Psoas muscle (tissue), 8 donors: ENCODE data around the gene ENKD1. TPM values are rescaled to one million over a fixed set of nuclear protein-coding genes. Genes with fewer than 3 reads are reported as not detected.
A peak's percentile ranks its signal among the peaks of the same experiment; 100 is the strongest.
"Not testable (repeated sequence)": the region's sequence is repeated elsewhere in the genome, so short reads cannot be mapped to it uniquely, and the experiment has no call there.

Experiments used
- ATAC-seq, 4 donors: fragments of 200-7000 bp; cut with Tn5 transposase; one replicate each; pipeline ENCODE4 v1.9.1; 2020; ENCODE audit warnings: moderate library complexity in 3 of 4, mild to moderate bottlenecking in 2 of 4
- DNase-seq, 2 donors: peaks; one replicate each; pipeline ENCODE4 v3.0.0-alpha.2; 2020
- H3K27ac ChIP-seq: fragments of 200-600 bp; one replicate; pipeline ENCODE4 v1.8.0; 2022
- H3K27me3 ChIP-seq, 3 donors: fragments of 200-600 bp in 1 of 3; one replicate each; pipeline versions ENCODE4 v1.6.1 to v1.8.0; 2013 to 2022; ENCODE audit warnings: low read length in 2 of 3, mild to moderate bottlenecking in 2 of 3, moderate library complexity in 1 of 3; ENCODE audit not compliant: insufficient read depth in 3 of 3
- H3K36me3 ChIP-seq, 2 donors: fragments of 200-600 bp in 1 of 2; one replicate each; pipeline versions ENCODE4 v1.6.1 to v1.8.0; 2013 to 2022; ENCODE audit warnings: low read depth in 1 of 2, mild to moderate bottlenecking in 1 of 2, moderate library complexity in 1 of 2; ENCODE audit not compliant: insufficient read depth in 1 of 2
- H3K4me1 ChIP-seq: fragments of 200-600 bp; one replicate; pipeline ENCODE4 v1.8.0; 2022
- H3K4me3 ChIP-seq: fragments of 200-600 bp; one replicate; pipeline ENCODE4 v1.8.0; 2022; ENCODE audit warnings: mild to moderate bottlenecking
- H3K9me3 ChIP-seq: fragments of 200-600 bp; one replicate; pipeline ENCODE4 v1.8.0; 2022
- WGBS, 3 donors: extraction: QIAGEN DNeasy Blood & Tissue Kit; methylation state at CpG; one replicate each; pipeline versions ENCODE4 v1.1.6 to v1.1.7; 2013; 5-methylcytosine and 5-hydroxymethylcytosine counted together
- intact Hi-C, 2 donors: fragments of 100-400 bp; cut with DNase I; formaldehyde crosslinking; loops; one replicate each; pipeline versions ENCODE4 v1.11.0 to v1.14.2; 2022
- polyA plus RNA-seq, 3 donors: library from polyadenylated mRNA; stranded (reverse); fragments of 200-250 nt; gene quantifications; one replicate each; pipeline ENCODE4 v1.2.3, GENCODE V29; 2013
- total RNA-seq, 4 donors: library from RNA; stranded (reverse); fragmentation: NEBNext Ultra II Directional in 2 of 4; extraction: Animal tissue kit (Norgen Biotek cat#: 25700) in 2 of 4; gene quantifications; one replicate each; pipeline versions ENCODE4 v1.2.1 to v1.2.4, GENCODE V29; 2021 to 2023
- TF ChIP-seq, protein P1 (sequence below): fragments of 200-600 bp; IDR thresholded peaks from one replicate; pipeline ENCODE4 v1.8.0; 2022; ENCODE audit warnings: antibody characterized with exemption
- donor health status: healthy with polysubstance abuse.
- donor health status: DM: no; HTN: no; CAD: no; lungs with moderate emphysema.
- donor health status: Bipolar disorder and iron deficiency.
- donor health status: healthy.
- donor health status: DM: yes; HTN: yes; CAD: no.
- donor health status: DM: no; HTN: no; CAD: no.
- donor health status: DM: no; HTN: no; CAD: no.
- donor health status: DM: yes; HTN: yes; CAD: no.

ENKD1 gene
- total and polyA plus RNA-seq, 7 donors, result 6.5 to 20.7 (median 7.6) TPM

DNA sequence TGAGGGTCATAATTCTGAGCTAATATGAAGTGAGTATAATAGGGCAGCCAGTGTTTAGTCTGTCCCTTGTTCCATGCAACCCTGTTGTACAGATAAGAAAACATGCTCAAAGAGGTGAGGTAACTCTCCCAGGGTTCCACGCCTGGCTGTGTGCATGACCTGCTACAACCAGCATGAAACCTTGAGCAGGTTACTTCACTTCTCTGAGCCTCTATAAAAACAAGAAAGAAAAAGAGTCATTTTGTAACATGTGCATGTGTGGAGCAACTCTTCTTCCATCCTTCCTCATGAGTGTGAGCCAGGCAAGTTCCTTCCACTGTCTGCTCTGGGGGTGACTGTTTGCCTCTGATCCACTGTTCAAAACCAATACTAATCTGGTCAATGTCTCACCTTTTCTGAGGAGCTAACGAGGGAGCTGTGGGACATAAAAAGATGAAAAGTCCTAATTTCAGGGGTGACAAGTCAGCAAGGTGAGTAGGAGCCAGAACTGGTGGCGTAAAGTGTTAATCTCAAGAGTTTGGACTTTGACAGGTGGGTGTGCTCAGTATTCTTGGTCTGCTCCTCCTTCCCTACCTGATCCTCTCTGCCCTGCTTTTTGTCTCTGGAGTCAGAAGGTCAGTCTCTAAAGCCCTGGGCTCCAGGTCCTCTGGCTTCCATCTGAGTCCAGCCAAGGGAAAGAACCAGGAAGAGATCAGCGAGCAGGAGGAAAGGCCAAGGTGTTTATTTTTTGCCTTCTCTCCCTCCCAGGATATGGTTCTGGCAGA lies 31.1 kb upstream of the ENKD1 start:
- DNase-seq (no peak), ATAC-seq (no peak)
- TF ChIP-seq, protein P1, sequence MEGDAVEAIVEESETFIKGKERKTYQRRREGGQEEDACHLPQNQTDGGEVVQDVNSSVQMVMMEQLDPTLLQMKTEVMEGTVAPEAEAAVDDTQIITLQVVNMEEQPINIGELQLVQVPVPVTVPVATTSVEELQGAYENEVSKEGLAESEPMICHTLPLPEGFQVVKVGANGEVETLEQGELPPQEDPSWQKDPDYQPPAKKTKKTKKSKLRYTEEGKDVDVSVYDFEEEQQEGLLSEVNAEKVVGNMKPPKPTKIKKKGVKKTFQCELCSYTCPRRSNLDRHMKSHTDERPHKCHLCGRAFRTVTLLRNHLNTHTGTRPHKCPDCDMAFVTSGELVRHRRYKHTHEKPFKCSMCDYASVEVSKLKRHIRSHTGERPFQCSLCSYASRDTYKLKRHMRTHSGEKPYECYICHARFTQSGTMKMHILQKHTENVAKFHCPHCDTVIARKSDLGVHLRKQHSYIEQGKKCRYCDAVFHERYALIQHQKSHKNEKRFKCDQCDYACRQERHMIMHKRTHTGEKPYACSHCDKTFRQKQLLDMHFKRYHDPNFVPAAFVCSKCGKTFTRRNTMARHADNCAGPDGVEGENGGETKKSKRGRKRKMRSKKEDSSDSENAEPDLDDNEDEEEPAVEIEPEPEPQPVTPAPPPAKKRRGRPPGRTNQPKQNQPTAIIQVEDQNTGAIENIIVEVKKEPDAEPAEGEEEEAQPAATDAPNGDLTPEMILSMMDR, result no peak
- intact Hi-C loops, result loop anchor here in 1 of 2 donors (10.0 kb wide), 1 partner anchor 347 kb away; no protein-coding TSS in a partner anchor
- H3K9me3 ChIP-seq, result no peaks in the 10 kb centered on the region
- H3K36me3 ChIP-seq, result no peaks in the 10 kb centered on the region
- WGBS, 3 donors, result 79 to 94% (median 89%) methylated on average over 4 of the region's 4 CpGs
- H3K27ac ChIP-seq, result no peak overlapping the region
- no peak overlapping the region for H3K4me3 ChIP-seq
- H3K27me3 ChIP-seq, result no peaks in the 10 kb centered on the region
- peaks cover 6% of the 10 kb centered on the region for H3K4me1 ChIP-seq

DNA sequence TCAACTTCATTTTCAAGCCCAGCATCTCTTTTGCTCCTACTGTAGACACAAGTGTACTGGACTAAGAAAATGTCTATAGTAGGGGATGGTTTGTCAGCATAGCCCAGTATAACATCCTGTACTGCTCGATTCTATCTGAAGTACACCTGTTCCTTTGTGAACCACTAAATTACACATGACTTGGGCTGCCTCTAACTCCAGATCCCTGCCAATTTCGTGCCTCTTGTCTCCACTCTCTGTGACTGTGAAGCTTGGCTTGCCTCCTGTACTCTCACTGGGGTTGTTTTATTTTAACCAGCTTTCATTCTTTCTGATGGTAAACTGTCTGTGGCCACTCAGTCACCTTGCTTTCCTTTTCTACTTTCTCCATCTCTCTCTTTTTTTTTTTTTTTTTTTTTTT lies 28.1 kb upstream of the ENKD1 start:
- H3K36me3 ChIP-seq, result peaks cover 0 to 3% of the 10 kb centered on the region in 2 donors
- TF ChIP-seq, protein P1, result no peak
- H3K9me3 ChIP-seq, result no peaks in the 10 kb centered on the region
- H3K27ac ChIP-seq, result no peak overlapping the region
- no peaks in the 10 kb centered on the region for H3K27me3 ChIP-seq
- no peaks in the 10 kb centered on the region for H3K4me1 ChIP-seq
- ATAC-seq (peak in 3 of 4 donors; percentile 55 to 74 (median 56)), DNase-seq (no peak)
- intact Hi-C loops, result loop anchor here in 1 of 2 donors (10.0 kb wide), 1 partner anchor 350 kb away; no protein-coding TSS in a partner anchor
- H3K4me3 ChIP-seq, result no peak overlapping the region
- 26 to 43% (median 37%) methylated on average over 2 of the region's 2 CpGs for WGBS, 3 donors

DNA sequence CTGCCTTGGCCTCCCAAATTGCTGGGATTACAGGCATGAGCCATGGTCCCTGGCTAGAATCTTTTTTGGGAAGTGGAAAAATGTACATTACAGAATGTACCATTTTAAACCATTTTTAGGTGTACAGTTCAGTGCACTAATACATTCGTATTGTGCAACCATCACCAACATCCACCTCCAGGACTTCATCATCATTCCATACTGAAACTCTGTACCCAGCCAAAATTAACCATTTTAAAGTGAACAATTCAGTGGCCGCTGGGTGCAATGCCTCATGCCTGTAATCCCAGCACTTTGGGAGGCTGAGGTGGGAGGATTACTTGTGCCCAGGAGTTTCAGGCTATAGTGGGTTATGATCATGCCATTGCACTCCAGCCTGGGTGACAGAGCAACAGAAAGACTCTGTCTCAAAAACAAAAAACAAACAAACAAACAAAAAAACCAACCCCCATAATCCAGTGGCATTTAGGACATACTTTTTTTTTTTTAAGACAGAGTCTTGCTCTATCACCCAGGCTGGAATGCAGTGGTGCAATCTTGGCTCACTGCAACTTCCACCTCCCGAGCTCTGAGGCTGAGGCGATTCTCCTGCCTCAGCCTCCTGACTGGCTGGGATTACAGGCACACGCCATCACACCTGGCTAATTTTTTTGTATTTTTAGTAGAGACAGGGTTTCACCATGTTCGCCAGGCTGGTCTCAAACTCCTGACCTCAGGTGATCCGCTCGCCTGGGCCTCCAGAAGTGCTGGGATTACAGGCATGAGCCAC lies 27.2 kb upstream of the ENKD1 start:
- not testable (repeated sequence) for H3K4me3 ChIP-seq, H3K27me3 ChIP-seq, H3K27ac ChIP-seq, ATAC-seq, DNase-seq, H3K4me1 ChIP-seq, H3K36me3 ChIP-seq, H3K9me3 ChIP-seq
- 90 to 92% (median 90%) methylated on average over 8 of the region's 8 CpGs for WGBS, 3 donors
- intact Hi-C loops, result loop anchor here in 1 of 2 donors (10.0 kb wide), 1 partner anchor 351 kb away; no protein-coding TSS in a partner anchor

DNA sequence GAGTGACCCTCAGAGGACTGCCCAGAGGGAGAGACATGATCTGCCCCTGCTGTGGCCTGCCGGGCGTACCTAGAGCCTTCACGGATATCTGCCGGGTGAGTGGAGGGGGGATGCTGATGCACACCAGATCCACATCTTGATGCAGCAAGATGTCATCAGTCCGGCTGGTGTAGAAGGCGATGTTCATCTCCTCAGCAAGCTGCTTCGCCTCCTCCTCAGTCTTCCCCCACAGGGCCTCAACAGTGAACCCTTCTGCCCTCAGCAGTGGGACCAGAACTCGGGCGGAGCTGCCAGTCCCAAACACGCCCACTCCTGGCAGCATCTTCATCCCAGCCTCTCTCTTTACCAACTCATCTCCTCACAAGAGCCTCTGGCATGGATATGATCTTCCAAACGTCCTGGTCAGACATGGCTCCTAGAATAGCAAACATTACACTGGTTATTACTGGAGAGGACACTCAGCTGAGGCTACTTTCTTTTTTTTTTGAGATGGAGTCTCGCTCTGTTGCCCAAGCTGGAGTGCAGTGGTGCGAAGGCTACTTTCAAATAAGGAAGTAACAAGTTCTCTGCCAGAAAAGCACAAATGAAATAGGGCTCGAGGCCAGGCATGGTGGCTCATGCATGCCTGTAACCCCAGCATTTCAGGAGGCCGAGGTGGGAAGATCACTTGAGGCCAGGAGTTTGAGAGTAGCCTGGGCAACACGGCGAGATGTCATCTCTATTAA lies 19.0 kb upstream of the ENKD1 start:
- intact Hi-C loops, result no loop called here
- no peaks in the 10 kb centered on the region for H3K27me3 ChIP-seq
- no peaks in the 10 kb centered on the region for H3K9me3 ChIP-seq
- 73 to 85% (median 77%) methylated on average over 17 of the region's 17 CpGs for WGBS, 3 donors
- peaks cover 0 to 27% of the 10 kb centered on the region in 2 donors for H3K36me3 ChIP-seq
- ATAC-seq (peak in 2 of 4 donors; percentile 50 to 69), DNase-seq (no peak)
- TF ChIP-seq, protein P1, result no peak
- no peak overlapping the region for H3K27ac ChIP-seq
- no peak overlapping the region for H3K4me3 ChIP-seq
- H3K4me1 ChIP-seq, result no peaks in the 10 kb centered on the region
